NB4 (cell line): ENCODE results near the gene HNMT.

Experiments
- DNase-seq: peaks from one replicate; pipeline ENCODE4 v3.0.0; 2010; ENCODE audit warnings: low read depth
- H3K4me3 ChIP-seq: one replicate; pipeline ENCODE4 v1.5.1; 2011; ENCODE audit warnings: mild to moderate bottlenecking, low read depth, low read length, moderate library complexity
- CTCF ChIP-seq: IDR thresholded peaks from one replicate; pipeline ENCODE4 v1.5.1; 2012; ENCODE audit warnings: low read depth, low read length
- MAX ChIP-seq: IDR thresholded peaks from 2 replicates; pipeline ENCODE4 v1.6.1; 2011; ENCODE audit warnings: low read depth, low read length
- MYC ChIP-seq: IDR thresholded peaks from 2 replicates; pipeline ENCODE4 v1.6.1; 2011; ENCODE audit warnings: low read depth, low read length
- POLR2A ChIP-seq: IDR thresholded peaks from 2 replicates; pipeline ENCODE4 v1.6.1; 2011; ENCODE audit warnings: mild to moderate bottlenecking; ENCODE audit not compliant: insufficient read length; ENCODE audit errors: extremely low read depth

The HNMT gene

GRCh38 chr2:137943678-137944347, 20.5 kb upstream of the HNMT start:
- DNase-seq = no peak
- H3K4me3 ChIP-seq = no peak overlapping the region
- TF ChIP-seq CTCF = no peak
- TF ChIP-seq MYC = no peak
- TF ChIP-seq POLR2A = no peak
- TF ChIP-seq MAX = no peak

GRCh38 chr2:137944714-137945113, 19.6 kb upstream of the HNMT start:
- TF ChIP-seq MYC = no peak
- no peak for TF ChIP-seq POLR2A
- no peak for TF ChIP-seq CTCF
- no peak for TF ChIP-seq MAX
- DNase-seq = no peak

GRCh38 chr2:137945229-137945628, 19.0 kb upstream of the HNMT start:
- no peak for DNase-seq
- no peak overlapping the region for H3K4me3 ChIP-seq
- TF ChIP-seq MYC (no peak), MAX (no peak), POLR2A (no peak), CTCF (no peak)

More at GRCh38 chr2:137944714-137945113, 19.6 kb upstream of the HNMT start:
- no peak overlapping the region for H3K4me3 ChIP-seq

GRCh38 chr2:137946227-137946626, 18.0 kb upstream of the HNMT start:
- TF ChIP-seq MYC = no peak
- TF ChIP-seq POLR2A = no peak
- TF ChIP-seq MAX = no peak
- no peak for TF ChIP-seq CTCF
- DNase-seq = no peak
- H3K4me3 ChIP-seq = no peak overlapping the region

GRCh38 chr2:137947032-137947727, 17.1 kb upstream of the HNMT start:
- no peak overlapping the region for H3K4me3 ChIP-seq
- TF ChIP-seq CTCF (no peak), POLR2A (no peak), MYC (no peak), MAX (no peak)
- DNase-seq = peak; percentile 9
